ENCODE data around the gene OSBPL10.

- TF ChIP-seq EZH2phosphoT487 (IDR thresholded peaks at IDR 0.05; ENCODE audit: borderline replicate concordance, low read length): no peak
- TF ChIP-seq CTCF (conservative IDR thresholded peaks at IDR 0.05; ENCODE audit: low read depth, low read length): no peak
Measured at GRCh38 chr3:31836131-31837075, 144.7 kb downstream of the OSBPL10 start.

All from PC-3 (cell line).